Muscle layer of colon (tissue), 2 donors: ENCODE data around the gene DHRS7C.

Experiments
- H3K27ac ChIP-seq: one replicate; pipeline ENCODE4 v1.7.0; 2013; ENCODE audit warnings: low read depth, mild to moderate bottlenecking, low read length, moderate library complexity
- H3K27me3 ChIP-seq, 2 donors: one replicate each; pipeline ENCODE4 v1.7.0; 2013; ENCODE audit warnings: low read length in 2 of 2, mild to moderate bottlenecking in 2 of 2; ENCODE audit not compliant: insufficient read depth in 2 of 2, control insufficient read depth in 1 of 2
- H3K36me3 ChIP-seq: one replicate; pipeline ENCODE4 v1.7.0; 2013; ENCODE audit warnings: mild to moderate bottlenecking, low read length; ENCODE audit not compliant: insufficient read depth
- H3K4me1 ChIP-seq: one replicate; pipeline ENCODE4 v1.7.0; 2013; ENCODE audit warnings: mild to moderate bottlenecking, low read length; ENCODE audit not compliant: insufficient read depth
- H3K4me3 ChIP-seq, 2 donors: one replicate each; pipeline ENCODE4 v1.7.0; 2013; ENCODE audit warnings: low read length in 2 of 2, low read depth in 1 of 2, mild to moderate bottlenecking in 1 of 2, moderate library complexity in 1 of 2
- H3K9ac ChIP-seq: one replicate; pipeline ENCODE4 v1.7.0; 2013; ENCODE audit warnings: low read length
- H3K9me3 ChIP-seq: one replicate; pipeline ENCODE4 v1.7.0; 2013; ENCODE audit warnings: mild to moderate bottlenecking, low read length
- donor health status: abdominal sarcoma.
- donor health status: Adenocarcinoma of cecum.

DHRS7C gene

GRCh38 chr17:9780552-9780951 lies 10.8 kb downstream of the DHRS7C start:
- Histone ChIP-seq H3K9ac (no peak overlapping the region), H3K27me3 (no peaks in the 10 kb centered on the region), H3K4me3 (no peak overlapping the region), H3K27ac (no peak overlapping the region), H3K36me3 (no peaks in the 10 kb centered on the region), H3K4me1 (no peaks in the 10 kb centered on the region), H3K9me3 (no peaks in the 10 kb centered on the region)

- Histone ChIP-seq H3K36me3 (no peaks in the 10 kb centered on the region), H3K9me3 (no peaks in the 10 kb centered on the region), H3K4me3 (no peak overlapping the region), H3K9ac (no peak overlapping the region), H3K27me3 (no peaks in the 10 kb centered on the region), H3K4me1 (no peaks in the 10 kb centered on the region), H3K27ac (no peak overlapping the region)
Measured at GRCh38 chr17:9776911-9777310, 14.5 kb downstream of the DHRS7C start.

- H3K27me3 ChIP-seq, result no peaks in the 10 kb centered on the region
- H3K4me3 ChIP-seq, result no peak overlapping the region
- no peaks in the 10 kb centered on the region for H3K9me3 ChIP-seq
- no peak overlapping the region for H3K9ac ChIP-seq
- no peak overlapping the region for H3K27ac ChIP-seq
- H3K4me1 ChIP-seq, result no peaks in the 10 kb centered on the region
- H3K36me3 ChIP-seq, result no peaks in the 10 kb centered on the region
Measured at GRCh38 chr17:9772658-9773057, 18.7 kb downstream of the DHRS7C start.

- H3K27ac ChIP-seq, result no peak overlapping the region
- no peak overlapping the region for H3K4me3 ChIP-seq
- H3K4me1 ChIP-seq, result no peaks in the 10 kb centered on the region
- H3K9ac ChIP-seq, result no peak overlapping the region
- no peaks in the 10 kb centered on the region for H3K36me3 ChIP-seq
- no peaks in the 10 kb centered on the region for H3K27me3 ChIP-seq
- no peaks in the 10 kb centered on the region for H3K9me3 ChIP-seq
Measured at GRCh38 chr17:9771465-9771864, 19.9 kb downstream of the DHRS7C start.

GRCh38 chr17:9769036-9769695 lies 22.2 kb downstream of the DHRS7C start:
- Histone ChIP-seq H3K9ac (no peak overlapping the region), H3K27me3 (no peaks in the 10 kb centered on the region), H3K9me3 (no peaks in the 10 kb centered on the region)

GRCh38 chr17:9768381-9768934 lies 22.9 kb downstream of the DHRS7C start:
- Histone ChIP-seq H3K27me3 (no peaks in the 10 kb centered on the region), H3K36me3 (no peaks in the 10 kb centered on the region), H3K9ac (no peak overlapping the region), H3K27ac (no peak overlapping the region), H3K9me3 (no peaks in the 10 kb centered on the region), H3K4me1 (no peaks in the 10 kb centered on the region), H3K4me3 (no peak overlapping the region)

More at GRCh38 chr17:9769036-9769695, 22.2 kb downstream of the DHRS7C start:
- Histone ChIP-seq H3K4me1 (no peaks in the 10 kb centered on the region), H3K27ac (no peak overlapping the region), H3K36me3 (no peaks in the 10 kb centered on the region), H3K4me3 (no peak overlapping the region)

GRCh38 chr17:9767432-9767991 lies 23.9 kb downstream of the DHRS7C start:
- no peaks in the 10 kb centered on the region for H3K4me1 ChIP-seq
- H3K27me3 ChIP-seq, result no peaks in the 10 kb centered on the region
- no peaks in the 10 kb centered on the region for H3K9me3 ChIP-seq
- H3K4me3 ChIP-seq, result no peak overlapping the region
- H3K27ac ChIP-seq, result no peak overlapping the region
- H3K9ac ChIP-seq, result no peak overlapping the region
- H3K36me3 ChIP-seq, result no peaks in the 10 kb centered on the region

GRCh38 chr17:9766970-9767369 lies 24.4 kb downstream of the DHRS7C start:
- H3K9ac ChIP-seq, result no peak overlapping the region
- no peaks in the 10 kb centered on the region for H3K4me1 ChIP-seq
- no peaks in the 10 kb centered on the region for H3K27me3 ChIP-seq
- H3K9me3 ChIP-seq, result no peaks in the 10 kb centered on the region
- no peak overlapping the region for H3K4me3 ChIP-seq
- H3K36me3 ChIP-seq, result no peaks in the 10 kb centered on the region
- no peak overlapping the region for H3K27ac ChIP-seq

- H3K4me3 ChIP-seq, result no peak overlapping the region
- H3K9me3 ChIP-seq, result no peaks in the 10 kb centered on the region
- no peaks in the 10 kb centered on the region for H3K4me1 ChIP-seq
- no peak overlapping the region for H3K27ac ChIP-seq
- no peaks in the 10 kb centered on the region for H3K27me3 ChIP-seq
- H3K36me3 ChIP-seq, result no peaks in the 10 kb centered on the region
- H3K9ac ChIP-seq, result no peak overlapping the region
Measured at GRCh38 chr17:9765322-9765721, 26.1 kb downstream of the DHRS7C start.

GRCh38 chr17:9763643-9764042 lies 27.7 kb downstream of the DHRS7C start:
- Histone ChIP-seq H3K9ac (no peak overlapping the region), H3K27me3 (no peaks in the 10 kb centered on the region), H3K36me3 (no peaks in the 10 kb centered on the region), H3K9me3 (no peaks in the 10 kb centered on the region), H3K27ac (no peak overlapping the region), H3K4me1 (no peaks in the 10 kb centered on the region), H3K4me3 (no peak overlapping the region)

- H3K4me3 ChIP-seq, result no peak overlapping the region
- no peak overlapping the region for H3K27ac ChIP-seq
- no peaks in the 10 kb centered on the region for H3K4me1 ChIP-seq
- no peak overlapping the region for H3K9ac ChIP-seq
- H3K36me3 ChIP-seq, result no peaks in the 10 kb centered on the region
- no peaks in the 10 kb centered on the region for H3K27me3 ChIP-seq
- H3K9me3 ChIP-seq, result no peaks in the 10 kb centered on the region
Measured at GRCh38 chr17:9760266-9760665, 31.1 kb downstream of the DHRS7C start.

GRCh38 chr17:9755083-9755482 lies 36.3 kb downstream of the DHRS7C start:
- H3K4me1 ChIP-seq, result no peaks in the 10 kb centered on the region
- no peaks in the 10 kb centered on the region for H3K36me3 ChIP-seq

More at GRCh38 chr17:9755083-9755482, 36.3 kb downstream of the DHRS7C start:
- Histone ChIP-seq H3K9ac (no peak overlapping the region), H3K9me3 (no peaks in the 10 kb centered on the region), H3K27me3 (no peaks in the 10 kb centered on the region), H3K4me3 (no peak overlapping the region), H3K27ac (no peak overlapping the region)
